22Rv1 (cell line): ENCODE data around the gene SERPINE2.

Experiments used
- H3K27ac ChIP-seq: fragments of 450-650 bp; 2 replicates; pipeline ENCODE4 v1.5.1; 2017
- CTCF ChIP-seq: fragments of 450-650 bp; IDR thresholded peaks from 2 replicates; pipeline ENCODE4 v1.5.1; 2017; ENCODE audit warnings: mild to moderate bottlenecking
- ZFX ChIP-seq: fragments of 450-650 bp; IDR thresholded peaks from 2 replicates; pipeline ENCODE4 v1.6.1; 2017; ENCODE audit warnings: antibody characterized with exemption, borderline replicate concordance

SERPINE2 gene

GRCh38 chr2:224039080-224039769 lies at the start of gene SERPINE2:
TSS of gene SERPINE2 (minus strand) at chr2:224039286. CDS start at chr2:224001900, 37,386 bp downstream.
- no peak within 1 kb of the TSS for H3K27ac ChIP-seq
- no peak for TF ChIP-seq ZFX
- TF ChIP-seq CTCF: no peak

GRCh38 chr2:224086226-224086914 lies 47.3 kb upstream of the SERPINE2 start:
- TF ChIP-seq ZFX (no peak), CTCF (no peak)
- H3K27ac ChIP-seq: no peak overlapping the region

GRCh38 chr2:224085811-224086210 lies 46.7 kb upstream of the SERPINE2 start:
- no peak overlapping the region for H3K27ac ChIP-seq
- no peak for TF ChIP-seq CTCF
- no peak for TF ChIP-seq ZFX

DNA sequence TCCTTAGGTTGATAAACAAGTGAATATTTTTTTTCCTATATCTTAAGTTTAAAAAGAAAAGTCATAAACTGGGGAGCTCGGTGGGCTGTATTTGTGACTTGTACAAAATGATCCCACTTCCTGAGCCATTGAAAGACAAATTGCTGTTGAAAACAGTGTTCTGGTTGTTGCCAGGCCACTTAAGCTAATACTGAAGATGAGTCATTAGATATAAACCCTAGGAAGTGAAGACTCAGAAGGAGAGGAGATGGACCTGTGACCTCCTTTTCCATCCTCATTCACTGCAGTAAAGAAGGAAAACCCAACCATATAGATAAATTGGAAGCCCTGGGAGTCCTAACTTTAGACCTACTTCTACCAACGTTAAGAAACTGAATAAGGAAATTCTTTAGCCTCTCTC lies 46.2 kb upstream of the SERPINE2 start:
- no peak for TF ChIP-seq CTCF
- no peak for TF ChIP-seq ZFX
- no peak overlapping the region for H3K27ac ChIP-seq

GRCh38 chr2:224084266-224084892 lies 45.3 kb upstream of the SERPINE2 start:
- H3K27ac ChIP-seq: no peak overlapping the region

GRCh38 chr2:224083638-224084037 lies 44.6 kb upstream of the SERPINE2 start:
- H3K27ac ChIP-seq: no peak overlapping the region
- TF ChIP-seq CTCF: no peak
- no peak for TF ChIP-seq ZFX

More at GRCh38 chr2:224084266-224084892, 45.3 kb upstream of the SERPINE2 start:
- no peak for TF ChIP-seq ZFX
- TF ChIP-seq CTCF: no peak

DNA sequence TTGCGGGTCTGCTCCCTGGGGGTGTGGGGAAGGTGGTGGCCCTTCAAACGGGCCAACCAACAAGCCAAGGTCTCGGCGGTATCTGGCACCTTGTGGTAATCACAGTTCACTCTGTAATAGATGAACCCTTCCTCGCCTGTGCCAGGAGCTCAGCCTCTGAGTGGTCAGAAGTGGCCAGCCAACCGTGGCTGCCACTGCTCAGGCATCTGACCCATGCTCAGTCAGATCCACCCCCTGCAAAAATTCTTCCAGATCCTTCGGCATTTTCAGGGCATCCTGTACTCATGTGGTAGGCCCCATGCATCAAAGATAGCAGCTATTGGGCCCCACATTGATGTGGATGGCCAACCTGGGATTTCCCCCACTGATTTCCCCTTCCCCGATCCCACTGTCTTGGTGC lies 39.6 kb upstream of the SERPINE2 start:
- H3K27ac ChIP-seq: no peak overlapping the region
- TF ChIP-seq CTCF: no peak
